Mucosa of descending colon (tissue), 3 donors: ENCODE measurements around the gene BICD2. TPM values are rescaled to one million over a fixed set of nuclear protein-coding genes. Genes with fewer than 3 reads are reported as not detected.

Experiments
- ATAC-seq: fragments of 200-7000 bp; cut with Tn5 transposase; one replicate; pipeline ENCODE4 v1.9.1; 2020; ENCODE audit warnings: mild to moderate bottlenecking, moderate library complexity
- DNase-seq, 3 donors: peaks; one replicate each; pipeline ENCODE4 v3.0.0-alpha.2; 2020
- H3K36me3 ChIP-seq: fragments of 200-600 bp; one replicate; pipeline ENCODE4 v1.8.0; 2021; ENCODE audit warnings: low read depth, mild to moderate bottlenecking
- H3K4me1 ChIP-seq: fragments of 200-600 bp; one replicate; pipeline ENCODE4 v1.8.0; 2021; ENCODE audit warnings: low read depth, mild to moderate bottlenecking
- H3K4me3 ChIP-seq: fragments of 200-600 bp; one replicate; pipeline ENCODE4 v1.8.0; 2021; ENCODE audit warnings: mild to moderate bottlenecking
- H3K9me3 ChIP-seq: fragments of 200-600 bp; one replicate; pipeline ENCODE4 v1.8.0; 2021; ENCODE audit warnings: mild to moderate bottlenecking
- intact Hi-C, 2 donors: fragments of 100-400 bp; cut with DNase I in 1 of 2; cut with micrococcal nuclease in 1 of 2; formaldehyde crosslinking; loops; one replicate each; pipeline versions ENCODE4 v1.11.0 to v1.11.1; 2022; cut with DNase I, micrococcal nuclease
- total RNA-seq, 3 donors: library from RNA; stranded (reverse); fragmentation: NEBNext Ultra II Directional in 2 of 3; extraction: Animal tissue kit (Norgen Biotek cat#: 25700) in 2 of 3; gene quantifications; one replicate each; pipeline versions ENCODE4 v1.2.1 to v1.2.4, GENCODE V29; 2021 to 2023
- TF ChIP-seq, protein P1 (sequence below): fragments of 200-600 bp; IDR thresholded peaks from one replicate; pipeline ENCODE4 v1.8.0; 2022; ENCODE audit warnings: antibody characterized with exemption, mild to moderate bottlenecking
- donor health status: DM: no; HTN: no; CAD: no; lungs with moderate emphysema.
- donor health status: DM: no; HTN: no; CAD: no.
- donor health status: DM: no; HTN: yes; CAD: no.

Gene BICD2
- total RNA-seq, 3 donors from 2014 or later = 6.8 to 36.1 (median 8.6) TPM

DNA sequence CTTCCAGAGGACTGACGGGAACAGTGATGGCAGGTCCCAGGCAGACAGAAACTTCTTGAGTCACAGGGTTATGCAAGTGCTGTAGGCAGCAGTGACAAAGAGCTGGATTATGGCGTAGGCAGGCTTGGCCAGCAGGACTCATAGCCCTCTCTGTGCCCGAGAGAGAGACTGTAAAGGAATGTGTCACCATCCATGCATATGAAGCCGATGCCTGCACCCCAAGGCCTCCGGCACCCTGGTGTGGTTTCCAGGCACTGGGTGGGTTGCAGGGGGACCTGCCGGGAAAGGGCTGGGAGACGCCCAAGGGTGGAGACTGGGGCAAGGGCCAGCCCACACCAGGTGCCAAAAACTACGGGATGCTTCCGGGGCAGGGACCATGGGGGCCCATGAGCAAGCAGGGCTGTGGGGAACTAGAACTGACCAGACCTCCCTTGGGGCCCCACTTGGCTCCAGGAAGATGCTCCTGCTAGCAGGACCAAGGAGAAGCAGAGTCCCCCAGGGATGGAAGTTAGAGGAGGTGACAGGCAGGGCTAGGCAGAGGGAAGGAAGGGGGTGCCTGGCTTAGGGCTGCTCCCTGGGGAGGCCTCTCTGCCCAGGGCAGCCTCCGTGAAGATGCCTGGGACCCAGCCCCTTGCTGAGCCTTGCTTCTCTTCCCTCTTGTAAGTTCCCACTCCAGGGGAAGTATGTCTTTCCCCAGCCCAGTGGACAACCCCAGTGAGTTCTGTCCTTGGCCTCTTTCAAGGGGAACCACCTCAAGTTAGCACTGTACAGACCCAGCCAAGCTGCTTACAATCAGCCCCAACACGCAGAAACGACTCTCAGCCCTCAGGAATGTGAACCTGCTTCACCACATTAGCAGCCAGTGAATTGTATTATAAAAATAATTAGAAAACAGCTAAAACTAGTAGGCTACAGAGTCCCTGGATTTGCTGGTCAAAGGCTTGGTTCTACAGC, 84.2 kb downstream of the BICD2 start:
- no peak for ATAC-seq
- intact Hi-C loops = no loop called here
- H3K9me3 ChIP-seq = no peaks in the 10 kb centered on the region
- no peaks in the 10 kb centered on the region for H3K4me1 ChIP-seq
- DNase-seq = no peak
- TF ChIP-seq, protein P1, sequence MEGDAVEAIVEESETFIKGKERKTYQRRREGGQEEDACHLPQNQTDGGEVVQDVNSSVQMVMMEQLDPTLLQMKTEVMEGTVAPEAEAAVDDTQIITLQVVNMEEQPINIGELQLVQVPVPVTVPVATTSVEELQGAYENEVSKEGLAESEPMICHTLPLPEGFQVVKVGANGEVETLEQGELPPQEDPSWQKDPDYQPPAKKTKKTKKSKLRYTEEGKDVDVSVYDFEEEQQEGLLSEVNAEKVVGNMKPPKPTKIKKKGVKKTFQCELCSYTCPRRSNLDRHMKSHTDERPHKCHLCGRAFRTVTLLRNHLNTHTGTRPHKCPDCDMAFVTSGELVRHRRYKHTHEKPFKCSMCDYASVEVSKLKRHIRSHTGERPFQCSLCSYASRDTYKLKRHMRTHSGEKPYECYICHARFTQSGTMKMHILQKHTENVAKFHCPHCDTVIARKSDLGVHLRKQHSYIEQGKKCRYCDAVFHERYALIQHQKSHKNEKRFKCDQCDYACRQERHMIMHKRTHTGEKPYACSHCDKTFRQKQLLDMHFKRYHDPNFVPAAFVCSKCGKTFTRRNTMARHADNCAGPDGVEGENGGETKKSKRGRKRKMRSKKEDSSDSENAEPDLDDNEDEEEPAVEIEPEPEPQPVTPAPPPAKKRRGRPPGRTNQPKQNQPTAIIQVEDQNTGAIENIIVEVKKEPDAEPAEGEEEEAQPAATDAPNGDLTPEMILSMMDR = no peak
- no peak overlapping the region for H3K4me3 ChIP-seq
- no peaks in the 10 kb centered on the region for H3K36me3 ChIP-seq

DNA sequence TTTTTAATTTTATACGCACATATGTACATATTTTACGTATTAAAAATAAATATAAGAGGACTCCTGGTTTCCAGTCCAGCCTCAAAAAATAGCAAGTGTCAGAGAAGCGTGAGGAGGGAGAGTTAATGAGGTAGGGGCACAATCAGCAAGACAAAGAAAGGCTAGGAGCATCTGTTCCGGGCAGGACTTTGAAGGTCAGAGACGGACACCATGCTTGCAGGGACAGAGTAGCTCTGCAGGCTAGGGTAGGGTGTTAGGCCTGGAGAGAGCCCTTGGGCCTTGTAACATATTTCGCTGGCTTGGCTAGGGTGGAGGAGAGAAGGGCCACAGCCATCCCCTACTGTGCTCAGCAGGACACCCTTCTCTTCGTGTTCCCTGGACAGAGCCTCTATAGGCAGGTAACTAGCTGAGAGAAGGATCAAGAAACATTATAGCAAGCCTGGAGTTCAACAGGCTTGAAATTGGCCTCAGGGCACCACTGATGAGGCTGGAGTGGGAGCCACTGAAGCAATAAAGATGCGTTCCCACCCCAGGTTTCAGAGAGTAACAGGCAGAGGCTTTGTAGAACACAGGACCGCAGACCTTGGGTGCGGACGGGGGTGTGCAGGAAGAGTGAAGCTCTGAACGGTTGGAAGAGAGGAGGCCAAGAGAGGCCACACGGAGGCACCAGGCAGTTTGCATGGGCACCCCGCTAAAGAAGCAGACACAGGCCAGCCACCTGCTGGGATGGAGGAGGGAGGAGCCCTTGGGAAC, 85.0 kb downstream of the BICD2 start:
- H3K9me3 ChIP-seq = no peaks in the 10 kb centered on the region
- TF ChIP-seq, protein P1 = no peak
- DNase-seq (no peak), ATAC-seq (no peak)
- intact Hi-C loops = no loop called here
- H3K4me3 ChIP-seq = no peak overlapping the region
- no peaks in the 10 kb centered on the region for H3K4me1 ChIP-seq
- no peaks in the 10 kb centered on the region for H3K36me3 ChIP-seq

DNA sequence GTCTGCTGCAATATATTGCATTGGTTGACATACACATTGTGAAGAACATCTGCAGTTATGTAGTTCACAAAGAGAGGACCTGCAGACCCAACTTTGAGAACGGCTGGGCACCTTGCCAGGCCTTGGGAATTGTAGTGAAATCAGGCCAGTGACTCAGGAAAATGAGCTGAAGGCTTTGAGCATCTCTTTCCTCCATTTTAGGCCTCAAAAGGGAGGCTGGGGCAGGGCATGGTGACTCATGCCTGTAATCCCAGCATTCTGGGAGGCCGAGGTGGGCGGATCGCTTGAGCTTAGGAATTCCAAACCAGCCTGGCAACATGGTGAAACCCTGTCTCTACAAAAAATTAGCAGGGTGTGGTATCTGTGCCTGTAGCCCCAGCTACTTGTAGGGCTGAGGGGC, 93.3 kb downstream of the BICD2 start:
- H3K4me3 ChIP-seq = no peak overlapping the region
- H3K4me1 ChIP-seq = peaks cover 18% of the 10 kb centered on the region
- H3K9me3 ChIP-seq = no peaks in the 10 kb centered on the region
- no peak for ATAC-seq
- intact Hi-C loops = no loop called here
- H3K36me3 ChIP-seq = no peaks in the 10 kb centered on the region
- peak in 1 of 3 donors; percentile 37 for DNase-seq
- TF ChIP-seq, protein P1 = no peak

DNA sequence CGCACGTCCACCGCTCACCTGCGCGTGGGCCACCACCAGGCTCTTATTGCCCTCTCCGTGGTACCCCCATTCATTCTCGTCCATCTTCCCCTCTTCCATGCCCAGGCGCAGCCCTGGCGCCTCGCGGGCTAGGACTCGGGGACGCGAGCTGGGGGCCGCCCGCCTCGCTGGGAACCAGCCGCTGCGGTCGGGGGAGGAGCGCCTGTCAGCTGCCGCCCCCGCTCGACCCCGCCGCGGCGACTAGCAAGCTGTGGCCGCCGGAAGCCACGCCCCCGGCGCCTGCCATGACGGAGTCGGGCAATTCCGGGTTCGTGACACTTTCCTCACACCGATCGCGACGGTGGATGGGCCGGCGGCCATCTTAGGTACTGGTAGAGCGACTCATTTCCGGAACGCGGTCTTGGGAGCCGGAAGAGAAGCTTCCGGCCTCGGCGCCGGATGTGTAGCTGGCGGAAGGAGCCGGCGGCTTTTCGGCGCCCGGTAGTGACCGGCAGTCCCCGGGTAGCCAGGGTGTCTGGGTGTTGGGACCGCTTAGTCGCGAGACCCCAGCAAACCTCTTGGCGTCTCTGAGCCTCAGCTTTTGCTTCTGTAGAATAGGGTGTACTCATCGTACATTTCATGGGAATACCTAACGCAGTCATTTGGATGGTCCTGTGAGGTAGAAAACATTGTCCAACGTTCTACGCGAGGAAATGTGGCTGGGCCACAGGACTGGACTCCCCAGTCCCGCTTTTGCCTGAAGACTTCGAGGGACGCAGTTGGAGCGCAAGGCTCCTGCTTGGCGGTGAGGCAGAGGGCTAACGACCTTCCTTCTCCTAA, 94.5 kb downstream of the BICD2 start, which contains the start of gene IPPK:
IPPK (minus strand) TSS at position 242 of the 819 bp plus-strand sequence; CDS start at position 99, 143 bp downstream.
- H3K4me3 ChIP-seq = peak within 1 kb of the TSS; percentile 73
- DNase-seq (peak; percentile 97 to 99 (median 98)), ATAC-seq (peak; percentile 98)
- intact Hi-C loops = no loop called here
- peaks cover 18% of the 10 kb centered on the region for H3K4me1 ChIP-seq
- TF ChIP-seq, protein P1 = no peak
- no peaks in the 10 kb centered on the region for H3K36me3 ChIP-seq
- no peaks in the 10 kb centered on the region for H3K9me3 ChIP-seq

DNA sequence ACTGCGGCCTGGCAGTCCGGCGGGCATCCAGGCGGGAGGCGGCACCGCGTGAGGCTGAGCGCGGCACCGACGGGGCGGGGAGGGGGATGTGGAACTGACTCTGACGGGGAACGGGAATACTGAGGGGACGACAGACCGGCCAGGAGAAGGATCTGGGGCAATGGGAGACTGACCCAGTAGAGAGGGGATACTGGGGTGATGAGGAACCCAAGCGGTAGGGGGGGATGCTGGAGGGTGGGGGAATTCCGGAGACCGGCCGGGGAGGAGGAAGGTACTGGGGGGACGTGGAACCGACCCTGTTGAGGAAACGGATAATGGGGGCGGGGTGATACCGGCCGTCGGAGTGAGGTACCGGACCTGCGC, 95.1 kb downstream of the BICD2 start:
- TF ChIP-seq, protein P1 = no peak
- H3K36me3 ChIP-seq = no peaks in the 10 kb centered on the region
- intact Hi-C loops = no loop called here
- peak; percentile 46 for ATAC-seq
- peak overlapping the region; percentile 73 for H3K4me3 ChIP-seq
- H3K9me3 ChIP-seq = no peaks in the 10 kb centered on the region
- peak; percentile 40 to 67 (median 66) for DNase-seq
- H3K4me1 ChIP-seq = peaks cover 18% of the 10 kb centered on the region
